GM19452 (cell line): ENCODE results near the gene GATAD2A.
"Not testable (repeated sequence)": the region's sequence is repeated elsewhere in the genome, so short reads cannot be mapped to it uniquely, and the experiment has no call there.

ENCODE experiments used
- ATAC-seq: cut with Tn5 transposase; IDR thresholded peaks from one replicate; pipeline ENCODE4 v1.9.1; 2021; ENCODE audit not compliant: unreplicated experiment

The GATAD2A gene

GRCh38 chr19:19388568-19389555, 16.6 kb upstream of the GATAD2A start:
- no peak for ATAC-seq

GRCh38 chr19:19389683-19390082, 15.8 kb upstream of the GATAD2A start:
- not testable (repeated sequence) for ATAC-seq

- not testable (repeated sequence) for ATAC-seq
These were observed 11.1 kb upstream of the GATAD2A start for GRCh38 chr19:19394333-19394732.

DNA sequence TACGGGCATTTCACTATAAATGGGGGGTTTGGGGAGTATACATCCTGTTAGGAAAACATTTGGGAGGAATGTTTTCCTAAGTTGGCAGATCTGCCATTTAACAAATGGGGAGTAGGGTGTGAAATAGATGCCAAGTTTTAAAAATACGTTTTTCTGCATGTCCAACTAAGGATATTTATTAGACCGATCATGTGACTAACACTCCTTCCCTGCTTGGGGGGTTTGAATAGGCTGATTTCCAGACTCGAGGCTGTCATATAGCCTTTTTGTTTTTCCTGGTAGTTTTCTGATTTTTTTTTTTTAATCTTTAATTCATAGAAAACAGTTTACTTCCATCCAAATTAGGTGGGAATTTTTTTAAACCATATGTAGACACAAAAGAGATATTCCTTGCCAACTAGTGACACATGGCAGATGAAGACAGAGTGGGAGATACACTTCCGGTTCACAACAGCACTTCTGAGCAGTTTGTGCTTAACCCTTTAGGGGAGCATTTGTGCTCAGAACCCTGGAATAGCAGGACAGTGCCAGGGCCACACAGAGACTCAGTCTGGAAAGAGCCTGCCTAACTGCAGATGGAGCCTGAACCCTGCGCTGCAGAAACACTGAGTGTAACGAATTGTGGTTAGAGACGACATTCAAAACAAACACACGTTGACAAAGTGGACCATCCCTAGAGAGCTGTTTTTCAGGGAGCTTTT, 5.6 kb upstream of the GATAD2A start:
- ATAC-seq: no peak

- no peak for ATAC-seq
These were observed 2.7 kb upstream of the GATAD2A start for GRCh38 chr19:19402656-19403372.

GRCh38 chr19:19403373-19403901, 2.0 kb upstream of the GATAD2A start:
- ATAC-seq: no peak

- peak; percentile 11 for ATAC-seq
These were observed 749 bp downstream of the GATAD2A start for GRCh38 chr19:19405971-19406877.

DNA sequence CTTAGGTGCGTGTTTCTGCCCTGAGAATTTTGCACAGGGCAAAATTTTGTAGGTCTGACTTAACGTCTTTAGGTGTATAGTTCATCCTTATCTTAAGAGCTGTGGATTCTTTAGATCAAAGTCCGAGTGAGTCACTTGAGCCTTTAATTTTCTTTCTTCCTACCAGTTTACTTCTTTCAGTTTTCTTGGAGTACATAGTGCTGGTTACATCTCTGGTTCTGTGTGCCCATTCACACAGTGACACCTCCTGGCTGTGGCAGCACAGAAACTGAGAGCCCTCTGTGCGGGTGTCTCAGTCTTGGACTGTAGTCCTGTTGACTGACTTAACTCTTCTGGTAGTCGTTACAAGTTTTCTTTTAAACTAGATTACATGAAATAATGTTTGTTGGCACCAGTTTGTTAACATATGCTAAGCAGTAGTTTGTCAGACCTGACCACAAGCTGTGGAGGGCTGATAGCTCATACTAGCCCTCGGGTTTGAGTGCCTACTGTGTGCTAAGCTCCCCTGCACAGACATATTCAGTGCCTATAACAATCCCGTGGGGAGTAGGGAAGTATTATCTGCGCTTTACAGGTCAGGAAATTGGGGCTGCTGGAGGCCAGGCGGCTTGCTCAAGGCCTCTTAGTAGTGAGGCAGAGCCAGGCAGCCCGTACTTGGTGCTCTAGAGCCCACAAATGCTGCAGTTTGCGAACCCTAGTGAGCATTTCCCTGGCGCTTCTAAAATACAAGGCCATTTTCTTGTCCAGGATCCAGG, 1.6 kb downstream of the GATAD2A start:
- peak; percentile 32 for ATAC-seq

- no peak for ATAC-seq
These were observed 2.1 kb downstream of the GATAD2A start for GRCh38 chr19:19407633-19407930.

DNA sequence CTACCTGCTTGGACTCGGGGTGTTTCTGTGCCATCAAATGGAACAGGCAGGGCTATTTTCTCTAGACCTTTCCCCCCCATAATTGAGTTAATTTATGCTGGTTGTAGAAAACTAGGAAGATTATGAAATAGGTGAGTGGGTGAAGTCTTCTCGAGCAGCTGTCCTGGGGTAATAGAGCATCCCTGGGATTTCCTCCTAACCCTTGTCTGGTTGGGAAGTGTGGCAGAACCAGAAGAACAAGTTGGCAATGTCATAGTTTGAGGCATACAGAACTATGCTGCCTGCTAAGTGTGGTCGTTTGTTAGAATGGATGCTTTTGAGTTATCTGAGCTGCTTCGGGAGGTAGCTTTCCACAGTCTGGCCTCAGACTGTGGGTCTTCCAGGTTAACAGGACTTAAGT, 3.7 kb downstream of the GATAD2A start:
- no peak for ATAC-seq

DNA sequence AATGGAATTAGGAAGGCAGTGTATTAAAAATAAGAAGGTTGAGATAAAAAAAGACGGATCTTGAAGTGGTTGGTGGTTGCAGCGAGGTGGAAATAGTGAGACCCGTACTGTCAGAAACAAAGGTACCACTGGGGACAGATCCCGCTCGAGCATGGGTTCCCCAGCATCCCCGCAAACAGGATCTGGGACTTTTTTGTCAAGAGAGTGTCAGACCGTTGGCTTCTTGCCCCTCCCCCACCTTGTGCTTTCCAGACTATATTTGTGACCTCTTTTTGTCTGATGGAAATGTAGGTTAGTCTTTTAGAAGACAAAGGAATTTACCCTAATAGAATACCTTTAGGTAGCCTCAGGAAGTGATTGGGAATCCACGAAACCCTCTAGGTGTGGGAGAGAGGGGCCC, 4.2 kb downstream of the GATAD2A start:
- no peak for ATAC-seq

DNA sequence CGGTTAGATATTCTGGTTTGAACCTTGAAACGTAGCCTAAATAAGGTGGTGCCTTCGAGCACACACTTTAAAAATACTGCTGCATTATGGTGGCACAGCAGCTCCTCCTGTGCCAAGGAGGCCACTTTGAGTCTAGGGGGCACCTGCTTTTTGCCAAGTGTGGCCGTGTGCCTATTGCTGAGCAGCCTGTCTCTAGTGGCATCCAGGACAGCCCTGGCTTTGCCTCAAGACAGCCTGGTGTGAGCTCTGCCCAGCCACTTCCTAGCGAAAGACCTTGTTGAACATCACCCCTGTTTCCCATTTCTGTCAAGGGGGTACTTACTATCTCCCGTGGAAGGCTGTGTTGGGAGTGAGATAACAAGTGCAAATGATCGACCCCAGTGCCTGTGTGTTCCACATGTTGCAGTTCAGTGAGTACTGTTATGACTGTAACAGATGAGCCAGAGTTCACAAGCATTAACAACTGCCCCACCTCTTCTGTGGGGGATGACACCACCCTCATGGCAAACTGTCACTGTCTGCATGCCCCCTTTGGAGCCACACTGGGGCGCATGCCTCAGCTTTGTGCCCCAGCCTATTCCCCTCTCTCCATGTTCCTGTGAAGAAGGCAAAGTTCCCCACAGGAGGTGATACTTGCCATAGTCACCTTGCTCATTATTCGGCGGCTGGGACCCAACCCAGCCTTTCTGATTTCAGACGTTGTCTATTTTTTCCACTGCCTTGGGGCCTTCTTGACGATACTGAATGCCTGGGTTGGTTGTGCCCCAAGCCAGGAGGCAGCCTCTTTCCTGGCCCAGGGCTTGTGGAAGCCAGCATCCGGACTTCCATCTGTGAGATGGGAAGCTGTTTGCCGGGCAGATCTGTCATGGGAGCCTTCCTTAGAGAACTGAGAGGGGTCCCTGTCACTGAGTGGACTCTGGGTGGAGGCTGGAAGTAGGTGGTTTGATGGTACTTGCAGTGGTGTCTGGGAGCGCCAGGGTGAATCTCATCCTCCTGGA, 5.4 kb downstream of the GATAD2A start:
- ATAC-seq: no peak

GRCh38 chr19:19416280-19416679, 10.8 kb downstream of the GATAD2A start:
- no peak for ATAC-seq

DNA sequence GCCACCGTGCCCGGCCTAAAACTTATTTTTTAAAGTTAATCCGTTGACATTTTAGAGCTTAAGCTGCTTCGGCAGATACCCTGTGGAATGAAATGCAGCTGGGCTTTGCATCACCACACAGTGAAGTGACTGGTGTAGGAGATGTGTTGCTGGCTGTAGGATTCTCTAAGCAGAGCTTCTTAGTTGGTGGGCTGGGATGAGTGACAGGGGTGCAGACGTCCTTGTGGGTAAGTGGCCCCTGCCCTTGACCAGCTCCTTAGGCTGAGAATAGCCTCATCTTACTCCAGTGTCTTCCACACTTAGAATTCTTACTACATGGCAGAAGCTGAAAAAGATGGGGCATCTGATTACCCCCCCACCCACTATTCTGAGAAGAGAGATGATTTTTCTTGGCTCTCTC, 11.6 kb downstream of the GATAD2A start:
- no peak for ATAC-seq

- no peak for ATAC-seq
These were observed 12.3 kb downstream of the GATAD2A start for GRCh38 chr19:19417628-19418245.

DNA sequence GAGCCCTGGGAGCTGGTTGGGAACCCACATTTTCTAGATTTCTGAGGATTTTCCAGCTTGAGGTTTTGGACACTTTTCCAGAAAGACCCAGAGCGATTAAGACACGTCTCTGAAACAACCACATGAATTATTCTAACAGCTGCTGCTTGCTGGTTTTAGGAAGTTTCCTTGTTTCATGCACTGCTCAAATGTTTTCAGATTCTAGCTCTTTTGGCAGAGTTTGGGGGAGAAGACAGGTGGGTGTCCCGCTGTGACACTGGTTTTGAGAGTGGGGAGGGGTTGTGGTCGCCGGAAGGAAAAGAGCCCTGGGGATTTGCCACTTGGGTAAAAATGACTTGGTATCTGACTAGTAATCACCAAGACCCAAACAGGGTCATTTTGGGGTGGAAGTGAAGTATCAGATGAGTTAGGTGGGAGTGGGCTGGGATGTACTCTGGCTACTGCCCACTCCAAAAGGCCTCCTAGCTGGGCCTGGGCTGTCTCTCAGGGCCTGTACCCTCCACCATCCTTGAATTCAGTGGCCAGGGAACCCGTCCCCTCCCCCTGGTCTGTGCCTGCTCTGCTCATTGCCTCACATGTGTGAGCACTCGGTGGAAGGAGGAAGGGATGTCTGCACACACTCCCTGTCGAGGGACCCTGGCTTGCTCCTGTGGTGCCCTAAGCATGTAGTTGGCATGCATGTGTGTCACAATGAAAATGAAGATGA, 13.2 kb downstream of the GATAD2A start:
- no peak for ATAC-seq

DNA sequence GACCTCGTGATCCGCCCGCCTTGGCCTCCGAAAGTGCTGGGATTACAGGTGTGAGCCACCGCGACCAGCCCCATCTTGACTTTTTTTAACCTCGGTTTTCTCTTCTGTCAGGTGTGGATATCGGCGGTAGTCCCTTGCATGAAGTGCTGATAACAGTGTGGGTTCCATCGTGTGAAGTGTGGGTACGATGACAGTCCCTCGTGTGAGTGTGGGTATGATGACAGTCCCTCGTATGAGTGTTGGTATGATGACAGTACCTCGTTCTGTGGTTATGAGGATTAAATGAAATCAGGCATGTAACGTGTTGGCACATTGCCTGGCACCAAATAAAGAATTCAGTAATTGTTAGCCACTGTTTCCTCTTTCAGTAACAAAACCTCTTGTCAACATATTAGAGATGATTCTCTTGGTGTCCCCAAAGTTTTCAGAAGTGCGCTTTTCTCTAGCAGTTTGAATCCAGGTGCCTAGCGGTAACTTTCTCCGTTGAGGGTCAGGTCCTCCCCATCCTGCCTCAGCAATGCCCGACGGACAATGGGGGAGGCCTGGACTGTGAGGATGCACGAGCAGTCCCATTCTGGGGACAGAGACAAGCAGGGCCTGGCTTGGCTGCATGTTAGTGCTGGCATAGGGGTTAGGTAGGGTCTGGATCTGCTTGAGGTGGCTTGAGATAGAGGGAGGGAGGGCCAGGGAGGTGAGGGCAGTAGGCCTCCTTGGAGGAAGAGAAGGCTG, 15.3 kb downstream of the GATAD2A start:
- ATAC-seq: no peak
